ENCODE measurements around the gene ZNF436.
"Not testable (repeated sequence)": the region's sequence is repeated elsewhere in the genome, so short reads cannot be mapped to it uniquely, and the experiment has no call there.

GRCh38 chr1:23374079-23374735, 4.6 kb upstream of the ZNF436 start:
- not testable (repeated sequence) for TF ChIP-seq ARNTL (CRISPR knock-in tag; IDR thresholded peaks at IDR 0.05; ENCODE audit: borderline replicate concordance, low read depth); ZFP3 (CRISPR knock-in tag; IDR thresholded peaks at IDR 0.05); BACH2 (CRISPR knock-in tag; IDR thresholded peaks at IDR 0.05; ENCODE audit: borderline replicate concordance); TCF4 (CRISPR knock-in tag; IDR thresholded peaks at IDR 0.05; ENCODE audit: borderline replicate concordance); ZNF8 (CRISPR knock-in tag; IDR thresholded peaks at IDR 0.05); ZNF70 (CRISPR knock-in tag; IDR thresholded peaks at IDR 0.05); CREB5 (CRISPR knock-in tag; IDR thresholded peaks at IDR 0.05; ENCODE audit: low read depth)

Measured in SK-N-SH treated with all-trans-retinoic acid at 6 μM for 48 hours (cell line).